Measurements from ENCODE around the gene ST6GALNAC5.

DNA sequence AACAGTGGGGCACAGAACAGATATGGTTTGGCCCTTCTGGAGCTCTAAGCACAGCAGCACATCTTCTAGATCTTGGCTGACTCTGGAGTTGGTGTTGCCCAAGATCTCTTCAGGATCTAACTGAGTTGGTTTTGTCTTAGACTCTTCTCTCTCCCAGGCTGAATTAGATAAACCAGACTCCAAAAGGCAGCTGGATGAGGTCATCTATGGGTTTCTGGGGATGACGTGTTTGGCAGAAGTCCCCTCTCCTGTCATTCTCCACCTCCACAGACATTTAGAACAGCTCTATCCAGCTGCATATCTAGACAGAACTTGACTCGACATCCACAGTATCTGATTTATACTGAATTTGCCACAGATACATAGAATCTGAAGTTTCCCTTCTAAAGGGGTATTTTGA, 75.3 kb downstream of the ST6GALNAC5 start:
- TF ChIP-seq CTCF (IDR thresholded peaks at IDR 0.05) (no peak), POLR2A (IDR thresholded peaks at IDR 0.05) (no peak), EP300 (IDR thresholded peaks at IDR 0.05) (no peak)

Data from ovary (tissue), 3 donors.